Neural progenitor cell (in vitro differentiated cells): ENCODE measurements around the gene PLXNA4. TPM values are rescaled to one million over a fixed set of nuclear protein-coding genes. Genes with fewer than 3 reads are reported as not detected.
A peak's percentile ranks its signal among the peaks of the same experiment; 100 is the strongest.

Experiments
- DNase-seq: peaks from one replicate; pipeline ENCODE4 v3.0.0-alpha.2; 2016; ENCODE audit warnings: low spot score
- H2AFZ ChIP-seq: fragments of 200-600 bp; sonication (generic); replicated peaks from 2 replicates; pipeline ENCODE4 v1.6.1; 2016; ENCODE audit warnings: antibody characterized with exemption
- H3F3A ChIP-seq: fragments of 200-600 bp; sonication (generic); 2 replicates; pipeline ENCODE4 v1.6.1; 2016; ENCODE audit warnings: antibody characterized with exemption, low read depth
- H3K27ac ChIP-seq: fragments of 200-600 bp; sonication (generic); 2 replicates; pipeline ENCODE4 v1.5.1; 2016; ENCODE audit warnings: mild to moderate bottlenecking
- H3K27me3 ChIP-seq: fragments of 200-600 bp; sonication (generic); 2 replicates; pipeline ENCODE4 v1.6.1; 2016; ENCODE audit warnings: mild to moderate bottlenecking, moderate library complexity
- H3K36me3 ChIP-seq: fragments of 200-600 bp; sonication (generic); 2 replicates; pipeline ENCODE4 v1.5.1; 2016
- H3K4me1 ChIP-seq: fragments of 200-600 bp; sonication (generic); 2 replicates; pipeline ENCODE4 v1.6.1; 2016; ENCODE audit warnings: mixed run types
- H3K4me2 ChIP-seq: fragments of 200-600 bp; sonication (generic); 2 replicates; pipeline ENCODE4 v1.6.1; 2016
- H3K4me3 ChIP-seq: fragments of 200-600 bp; sonication (generic); 2 replicates; pipeline ENCODE4 v1.5.1; 2016
- H3K79me2 ChIP-seq: fragments of 200-600 bp; sonication (generic); 2 replicates; pipeline ENCODE4 v1.6.1; 2016; ENCODE audit warnings: low read depth
- H3K9ac ChIP-seq: fragments of 200-600 bp; sonication (generic); 2 replicates; pipeline ENCODE4 v1.6.1; 2016
- H3K9me3 ChIP-seq: fragments of 200-600 bp; sonication (generic); 2 replicates; pipeline ENCODE4 v1.5.1; 2016; ENCODE audit warnings: low read depth
- H4K20me1 ChIP-seq: fragments of 200-600 bp; sonication (generic); 2 replicates; pipeline ENCODE4 v1.6.1; 2016; ENCODE audit warnings: low read depth
- H3K27ac Mint-ChIP-seq: 3 replicates; pipeline ENCODE4 v1.8.0; 2021; ENCODE audit warnings: mixed read lengths
- H3K27me3 Mint-ChIP-seq: 2 replicates; pipeline ENCODE4 v1.8.0; 2022; ENCODE audit warnings: low read depth, mild to moderate bottlenecking, inconsistent platforms, moderate library complexity, mixed read lengths; ENCODE audit not compliant: insufficient read depth
- H3K36me3 Mint-ChIP-seq: 3 replicates; pipeline ENCODE4 v1.8.0; 2021; ENCODE audit warnings: mixed read lengths
- H3K4me1 Mint-ChIP-seq: 3 replicates; pipeline ENCODE4 v1.8.0; 2021; ENCODE audit warnings: mixed read lengths
- H3K4me3 Mint-ChIP-seq: 3 replicates; pipeline ENCODE4 v1.8.0; 2021; ENCODE audit warnings: mild to moderate bottlenecking, moderate library complexity, mixed read lengths
- H3K9me3 Mint-ChIP-seq: 3 replicates; pipeline ENCODE4 v1.8.0; 2020; ENCODE audit warnings: mixed read lengths
- CTCF ChIP-seq: fragments of 200-600 bp; sonication (generic); IDR thresholded peaks from 2 replicates; pipeline ENCODE4 v1.5.1; 2017; ENCODE audit warnings: antibody characterized with exemption, mild to moderate bottlenecking
- EZH2 ChIP-seq: fragments of 200-600 bp; sonication (generic); IDR thresholded peaks from 2 replicates; pipeline ENCODE4 v1.6.1; 2017; ENCODE audit warnings: antibody characterized with exemption, mild to moderate bottlenecking, moderate library complexity
- EZH2phosphoT487 ChIP-seq: fragments of 200-600 bp; sonication (generic); IDR thresholded peaks from 2 replicates; pipeline ENCODE4 v1.6.1; 2017; ENCODE audit warnings: antibody characterized with exemption
- total RNA-seq: library from RNA; depleted of rRNA; stranded (reverse); fragments of >200 nt; gene quantifications from 2 replicates; pipeline ENCODE4 v1.2.3, GENCODE V29; 2015; ENCODE audit warnings: low replicate concordance

Gene PLXNA4
- total RNA-seq, 1 donor from 2014 or later = 0.49 TPM

GRCh38 chr7:132607656-132608055, 31.4 kb upstream of the PLXNA4 start:
- Histone ChIP-seq H3K79me2 (no peaks in the 10 kb centered on the region), H3F3A (no peaks in the 10 kb centered on the region), H3K9ac (no peak overlapping the region), H3K4me3 (no peak overlapping the region), H4K20me1 (no peaks in the 10 kb centered on the region), H3K27me3 (no peaks in the 10 kb centered on the region), H3K9me3 (no peaks in the 10 kb centered on the region), H3K27ac (no peak overlapping the region), H2AFZ (no peak overlapping the region), H3K4me1 (peaks cover 8% of the 10 kb centered on the region), H3K36me3 (no peaks in the 10 kb centered on the region), H3K4me2 (no peak overlapping the region)
- Mint-ChIP-seq H3K36me3 (no peaks in the 10 kb centered on the region), H3K9me3 (peaks cover 4% of the 10 kb centered on the region), H3K27me3 (no peaks in the 10 kb centered on the region), H3K4me1 (peaks cover 17% of the 10 kb centered on the region), H3K4me3 (no peak overlapping the region), H3K27ac (no peak overlapping the region)
- no peak for TF ChIP-seq EZH2phosphoT487
- no peak for TF ChIP-seq EZH2
- TF ChIP-seq CTCF = no peak
- no peak for DNase-seq

- Histone ChIP-seq H3K9me3 (no peaks in the 10 kb centered on the region), H2AFZ (no peak overlapping the region), H3F3A (no peaks in the 10 kb centered on the region), H3K4me3 (no peak overlapping the region), H3K79me2 (no peaks in the 10 kb centered on the region), H3K9ac (no peak overlapping the region), H3K4me1 (peaks cover 8% of the 10 kb centered on the region), H3K36me3 (no peaks in the 10 kb centered on the region), H3K27me3 (no peaks in the 10 kb centered on the region), H4K20me1 (no peaks in the 10 kb centered on the region), H3K27ac (no peak overlapping the region), H3K4me2 (no peak overlapping the region)
- H3K9me3 Mint-ChIP-seq = peaks cover 4% of the 10 kb centered on the region
- H3K4me1 Mint-ChIP-seq = peaks cover 21% of the 10 kb centered on the region
- no peak for DNase-seq
- no peaks in the 10 kb centered on the region for H3K27me3 Mint-ChIP-seq
- H3K36me3 Mint-ChIP-seq = no peaks in the 10 kb centered on the region
- H3K4me3 Mint-ChIP-seq = no peak overlapping the region
- H3K27ac Mint-ChIP-seq = no peak overlapping the region
- TF ChIP-seq CTCF = no peak
- no peak for TF ChIP-seq EZH2phosphoT487
- no peak for TF ChIP-seq EZH2
These were observed 27.9 kb upstream of the PLXNA4 start for GRCh38 chr7:132604121-132604520.

- Histone ChIP-seq H3K79me2 (no peaks in the 10 kb centered on the region), H3K36me3 (no peaks in the 10 kb centered on the region), H2AFZ (no peak overlapping the region), H3K4me2 (no peak overlapping the region), H3F3A (no peaks in the 10 kb centered on the region), H3K27me3 (no peaks in the 10 kb centered on the region), H3K27ac (no peak overlapping the region), H3K9me3 (no peaks in the 10 kb centered on the region), H3K4me3 (no peak overlapping the region), H4K20me1 (no peaks in the 10 kb centered on the region), H3K9ac (no peak overlapping the region), H3K4me1 (peaks cover 8% of the 10 kb centered on the region)
- H3K4me3 Mint-ChIP-seq = no peak overlapping the region
- peaks cover 4% of the 10 kb centered on the region for H3K9me3 Mint-ChIP-seq
- no peaks in the 10 kb centered on the region for H3K36me3 Mint-ChIP-seq
- peaks cover 21% of the 10 kb centered on the region for H3K4me1 Mint-ChIP-seq
- no peak for TF ChIP-seq EZH2
- no peak for TF ChIP-seq CTCF
- no peak for TF ChIP-seq EZH2phosphoT487
- DNase-seq = peak; percentile 25
- no peaks in the 10 kb centered on the region for H3K27me3 Mint-ChIP-seq
- no peak overlapping the region for H3K27ac Mint-ChIP-seq
These were observed 27.1 kb upstream of the PLXNA4 start for GRCh38 chr7:132603220-132603833.
